H9 (cell line): ENCODE measurements around the gene SOX21. TPM values are rescaled to one million over a fixed set of nuclear protein-coding genes. Genes with fewer than 3 reads are reported as not detected.

Experiments used
- DNase-seq: peaks from one replicate; pipeline ENCODE4 v3.0.0-alpha.2; 2017
- H2AFZ ChIP-seq: one replicate; pipeline ENCODE4 v1.6.1; 2013; ENCODE audit warnings: mild to moderate bottlenecking, low read length, control low read depth, moderate library complexity
- H2AK5ac ChIP-seq: 2 replicates; pipeline ENCODE4 v1.6.1; 2013; ENCODE audit warnings: low read length, control low read depth, mixed read lengths; ENCODE audit not compliant: insufficient read length
- H2BK120ac ChIP-seq: one replicate; pipeline ENCODE4 v1.6.1; 2013; ENCODE audit warnings: low read depth, mild to moderate bottlenecking, low read length, control low read depth, inconsistent platforms; ENCODE audit not compliant: poor library complexity, severe bottlenecking
- H2BK12ac ChIP-seq: 2 replicates; pipeline ENCODE4 v1.6.1; 2013; ENCODE audit warnings: low read length, control low read depth, mixed read lengths, low read depth; ENCODE audit not compliant: insufficient read length
- H2BK15ac ChIP-seq: 2 replicates; pipeline ENCODE4 v1.6.1; 2013; ENCODE audit warnings: low read depth, low read length, control low read depth
- H2BK20ac ChIP-seq: one replicate; pipeline ENCODE4 v1.6.1; 2013; ENCODE audit warnings: low read depth, mild to moderate bottlenecking, low read length, control low read depth, inconsistent platforms; ENCODE audit not compliant: poor library complexity, severe bottlenecking
- H2BK5ac ChIP-seq: 2 replicates; pipeline ENCODE4 v1.6.1; 2013; ENCODE audit warnings: low read length, control low read depth, mixed read lengths; ENCODE audit not compliant: insufficient read length
- H3K14ac ChIP-seq: 2 replicates; pipeline ENCODE4 v1.6.1; 2013; ENCODE audit warnings: low read length, control low read depth; ENCODE audit not compliant: insufficient read depth
- H3K18ac ChIP-seq: 2 replicates; pipeline ENCODE4 v1.6.1; 2013; ENCODE audit warnings: low read depth, mild to moderate bottlenecking, mixed read lengths, low read length, control low read depth; ENCODE audit not compliant: insufficient read length
- H3K23ac ChIP-seq: 2 replicates; pipeline ENCODE4 v1.6.1; 2013; ENCODE audit warnings: low read length, control low read depth, mixed read lengths, low read depth; ENCODE audit not compliant: insufficient read length
- H3K23me2 ChIP-seq: 2 replicates; pipeline ENCODE4 v1.6.1; 2013; ENCODE audit warnings: low read depth, mild to moderate bottlenecking, mixed read lengths, low read length, control low read depth; ENCODE audit not compliant: insufficient read length, poor library complexity, severe bottlenecking
- H3K27ac ChIP-seq: 2 replicates; pipeline ENCODE4 v1.5.1; 2013; ENCODE audit warnings: low read length, control low read depth, mixed read lengths, low read depth; ENCODE audit not compliant: insufficient read length
- H3K27me3 ChIP-seq: 2 replicates; pipeline ENCODE4 v1.6.1; 2013; ENCODE audit warnings: low read length, control low read depth, inconsistent platforms; ENCODE audit not compliant: insufficient read depth
- H3K4ac ChIP-seq: 2 replicates; pipeline ENCODE4 v1.6.1; 2013; ENCODE audit warnings: low read depth, mild to moderate bottlenecking, control low read depth, inconsistent platforms, low read length, moderate library complexity
- H3K4me1 ChIP-seq: 2 replicates; pipeline ENCODE4 v1.6.1; 2013; ENCODE audit warnings: low read length, control low read depth, inconsistent platforms; ENCODE audit not compliant: insufficient read depth
- H3K4me2 ChIP-seq: 2 replicates; pipeline ENCODE4 v1.6.1; 2013; ENCODE audit warnings: low read length, control low read depth, mixed read lengths; ENCODE audit not compliant: insufficient read length, insufficient read depth
- H3K56ac ChIP-seq: 2 replicates; pipeline ENCODE4 v1.6.1; 2013; ENCODE audit warnings: low read depth, mild to moderate bottlenecking, mixed read lengths, low read length, control low read depth; ENCODE audit not compliant: insufficient read length
- H3K79me1 ChIP-seq: 2 replicates; pipeline ENCODE4 v1.6.1; 2013; ENCODE audit warnings: low read depth, mild to moderate bottlenecking, moderate library complexity, low read length, control low read depth, inconsistent platforms; ENCODE audit not compliant: insufficient read depth, poor library complexity, severe bottlenecking
- H3K79me2 ChIP-seq: 2 replicates; pipeline ENCODE4 v1.6.1; 2013; ENCODE audit warnings: low read length, control low read depth, inconsistent platforms; ENCODE audit not compliant: insufficient read depth
- H3K9ac ChIP-seq: 2 replicates; pipeline ENCODE4 v1.6.1; 2013; ENCODE audit warnings: low read length, control low read depth, mixed read lengths; ENCODE audit not compliant: insufficient read length; ENCODE audit errors: extremely low read depth
- H3K9me3 ChIP-seq: one replicate; pipeline ENCODE4 v1.6.1; 2013; ENCODE audit warnings: low read depth, low read length, inconsistent platforms; ENCODE audit not compliant: control insufficient read depth
- H3T11ph ChIP-seq: one replicate; pipeline ENCODE4 v1.6.1; 2013; ENCODE audit warnings: mild to moderate bottlenecking, low read length, control low read depth, inconsistent platforms
- H4K20me1 ChIP-seq: one replicate; pipeline ENCODE4 v1.6.1; 2013; ENCODE audit not compliant: control insufficient read depth, insufficient read length, insufficient read depth
- H4K5ac ChIP-seq: 2 replicates; pipeline ENCODE4 v1.6.1; 2013; ENCODE audit warnings: low read depth, mild to moderate bottlenecking, mixed read lengths, low read length, control low read depth; ENCODE audit not compliant: insufficient read length
- H4K8ac ChIP-seq: replicated peaks from 2 replicates; pipeline ENCODE4 v1.6.1; 2013; ENCODE audit warnings: low read length, control low read depth, mixed read lengths, low read depth; ENCODE audit not compliant: insufficient read length
- H4K91ac ChIP-seq: 2 replicates; pipeline ENCODE4 v1.6.1; 2013; ENCODE audit warnings: low read depth, mild to moderate bottlenecking, moderate library complexity, mixed read lengths, low read length, control low read depth; ENCODE audit not compliant: insufficient read length
- H3K27ac Mint-ChIP-seq, 3 experiments: 2 replicates in 2 of 3; 3 replicates in 1 of 3; pipeline ENCODE4 v1.8.0; 2020 to 2021; ENCODE audit warnings: mixed read lengths in 3 of 3, mild to moderate bottlenecking in 1 of 3, moderate library complexity in 1 of 3
- H3K27me3 Mint-ChIP-seq: 2 replicates; pipeline ENCODE4 v1.8.0; 2021; ENCODE audit warnings: low read depth, mild to moderate bottlenecking, moderate library complexity, mixed read lengths
- H3K36me3 Mint-ChIP-seq, 3 experiments: 2 replicates in 2 of 3; 3 replicates in 1 of 3; pipeline ENCODE4 v1.8.0; 2020 to 2021; ENCODE audit warnings: low read depth in 3 of 3, mixed read lengths in 3 of 3; ENCODE audit not compliant: insufficient read depth in 1 of 3
- H3K4me1 Mint-ChIP-seq, 2 experiments: 2 replicates each; pipeline ENCODE4 v1.8.0; 2020; ENCODE audit warnings: mixed read lengths in 2 of 2
- H3K4me3 Mint-ChIP-seq, 2 experiments: 2 replicates in 1 of 2; 3 replicates in 1 of 2; pipeline ENCODE4 v1.8.0; 2020 to 2021; ENCODE audit warnings: mild to moderate bottlenecking in 2 of 2, mixed read lengths in 2 of 2, moderate library complexity in 1 of 2
- H3K9me3 Mint-ChIP-seq, 2 experiments: 2 replicates in 1 of 2; 3 replicates in 1 of 2; pipeline ENCODE4 v1.8.0; 2020; ENCODE audit warnings: mild to moderate bottlenecking in 2 of 2, mixed read lengths in 2 of 2, moderate library complexity in 1 of 2
- WGBS: extraction: QIAGEN DNeasy Blood & Tissue Kit; methylation state at CpG from one replicate; pipeline ENCODE4 v1.1.7; 2013; ENCODE audit warnings: missing lambda C conversion rate, low lambda C conversion rate, mixed read lengths; ENCODE audit not compliant: insufficient read length; ENCODE audit errors: extremely low coverage; 5-methylcytosine and 5-hydroxymethylcytosine counted together
- total RNA-seq: library from RNA; stranded (reverse); gene quantifications from 2 replicates; pipeline ENCODE4 v1.2.1, GENCODE V29; 2021
- TF ChIP-seq, protein P1 (sequence below): fragments of 200-600 bp; sonication (generic); conservative IDR thresholded peaks from 3 replicates; pipeline ENCODE4 v1.8.0; 2021; ENCODE audit warnings: antibody characterized with exemption, mild to moderate bottlenecking

Gene SOX21
- total RNA-seq, 1 experiment from 2014 or later, result 38.4 TPM

DNA sequence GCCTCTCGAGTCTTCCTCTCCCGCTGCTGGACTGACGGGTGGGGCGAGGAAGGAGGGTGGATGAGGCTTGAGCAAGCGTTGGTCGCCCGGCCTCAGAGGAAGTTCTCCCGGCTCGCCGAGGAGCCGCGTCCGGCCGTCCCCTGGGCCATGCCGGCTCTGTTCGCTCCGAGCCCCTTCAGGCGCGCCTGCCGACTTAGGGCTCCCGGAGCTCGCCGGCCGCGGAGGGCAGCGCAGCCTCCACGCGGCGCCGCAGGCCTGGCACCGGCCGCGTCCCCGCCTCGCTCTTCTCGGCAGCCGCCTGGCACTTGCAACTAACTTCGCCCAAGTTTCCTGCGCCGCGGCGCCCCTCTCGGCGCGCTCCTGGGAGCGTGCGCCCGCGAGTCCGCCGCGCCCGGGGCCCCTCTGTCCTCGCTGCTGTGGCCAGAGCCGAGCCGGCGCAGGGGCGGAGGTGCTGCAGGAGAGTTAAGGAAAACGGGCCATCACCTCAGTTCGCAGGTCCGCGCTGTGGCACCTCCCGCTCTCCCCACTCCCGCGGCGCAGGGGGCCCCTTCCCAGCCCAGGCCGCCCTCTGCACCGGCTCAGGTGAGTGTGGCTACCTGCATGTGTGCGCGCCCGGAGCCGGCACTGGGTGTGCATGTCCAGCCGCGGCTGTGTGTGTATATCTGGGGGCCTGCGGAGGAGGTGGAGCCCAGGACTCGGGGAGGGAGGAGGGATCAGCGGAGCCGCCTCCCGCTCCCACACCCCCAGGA, 641 bp upstream of the SOX21 start:
- H3K27ac ChIP-seq, result no peak overlapping the region
- H2AFZ ChIP-seq, result no peak overlapping the region
- H3K4me1 ChIP-seq, result peaks cover 3% of the 10 kb centered on the region; the same call in 1 of the 2 replicates
- H3K14ac ChIP-seq, result no peak overlapping the region
- no peaks in the 10 kb centered on the region for H3K9me3 Mint-ChIP-seq
- peaks cover 30% of the 10 kb centered on the region; the same call in 1 of the 2 replicates for H3K27me3 ChIP-seq
- H4K20me1 ChIP-seq, result no peaks in the 10 kb centered on the region
- H3K27ac Mint-ChIP-seq, result no peak overlapping the region
- no peak overlapping the region for H3K56ac ChIP-seq
- H2BK15ac ChIP-seq, result no peak overlapping the region
- no peak overlapping the region for H3K4ac ChIP-seq
- DNase-seq, result peak; percentile 64
- H3K9ac ChIP-seq, result no peak overlapping the region
- TF ChIP-seq, protein P1, sequence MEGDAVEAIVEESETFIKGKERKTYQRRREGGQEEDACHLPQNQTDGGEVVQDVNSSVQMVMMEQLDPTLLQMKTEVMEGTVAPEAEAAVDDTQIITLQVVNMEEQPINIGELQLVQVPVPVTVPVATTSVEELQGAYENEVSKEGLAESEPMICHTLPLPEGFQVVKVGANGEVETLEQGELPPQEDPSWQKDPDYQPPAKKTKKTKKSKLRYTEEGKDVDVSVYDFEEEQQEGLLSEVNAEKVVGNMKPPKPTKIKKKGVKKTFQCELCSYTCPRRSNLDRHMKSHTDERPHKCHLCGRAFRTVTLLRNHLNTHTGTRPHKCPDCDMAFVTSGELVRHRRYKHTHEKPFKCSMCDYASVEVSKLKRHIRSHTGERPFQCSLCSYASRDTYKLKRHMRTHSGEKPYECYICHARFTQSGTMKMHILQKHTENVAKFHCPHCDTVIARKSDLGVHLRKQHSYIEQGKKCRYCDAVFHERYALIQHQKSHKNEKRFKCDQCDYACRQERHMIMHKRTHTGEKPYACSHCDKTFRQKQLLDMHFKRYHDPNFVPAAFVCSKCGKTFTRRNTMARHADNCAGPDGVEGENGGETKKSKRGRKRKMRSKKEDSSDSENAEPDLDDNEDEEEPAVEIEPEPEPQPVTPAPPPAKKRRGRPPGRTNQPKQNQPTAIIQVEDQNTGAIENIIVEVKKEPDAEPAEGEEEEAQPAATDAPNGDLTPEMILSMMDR, result no peak
- no peaks in the 10 kb centered on the region for H3K79me2 ChIP-seq
- no peak overlapping the region for H3T11ph ChIP-seq
- H4K5ac ChIP-seq, result no peak overlapping the region
- no peak overlapping the region for H4K8ac ChIP-seq
- H3K4me3 Mint-ChIP-seq, result peak overlapping the region; percentile 89
- H3K36me3 Mint-ChIP-seq, result peaks cover 0 to 30% (median 7%) of the 10 kb centered on the region in 3 experiments; a peak in 5 of 7 replicates
- no peak overlapping the region for H3K18ac ChIP-seq
- H2BK5ac ChIP-seq, result no peak overlapping the region
- H3K9me3 ChIP-seq, result no peaks in the 10 kb centered on the region
- peaks cover 57 to 58% of the 10 kb centered on the region in 2 experiments for H3K4me1 Mint-ChIP-seq
- no peaks in the 10 kb centered on the region for H3K79me1 ChIP-seq
- no peak overlapping the region for H3K23ac ChIP-seq
- H2BK12ac ChIP-seq, result no peak overlapping the region
- H3K4me2 ChIP-seq, result peak overlapping the region; percentile 52
- H2BK20ac ChIP-seq, result no peak overlapping the region
- no peak overlapping the region for H2BK120ac ChIP-seq
- peaks cover 60% of the 10 kb centered on the region for H3K27me3 Mint-ChIP-seq
- no CpG with 5 or more reads among the region's 79 CpGs for WGBS
- peaks cover 20% of the 10 kb centered on the region for H3K23me2 ChIP-seq
- H2AK5ac ChIP-seq, result no peak overlapping the region
- H4K91ac ChIP-seq, result no peak overlapping the region
